Hepatocyte (in vitro differentiated cells): ENCODE results near the gene ATP5MG. TPM values are rescaled to one million over a fixed set of nuclear protein-coding genes. Genes with fewer than 3 reads are reported as not detected.

Experiments used
- DNase-seq: peaks from one replicate; pipeline ENCODE4 v3.0.0-alpha.2; 2016; ENCODE audit warnings: low spot score
- H2AFZ ChIP-seq: fragments of 200-600 bp; sonication (generic); 2 replicates; pipeline ENCODE4 v1.6.0; 2016; ENCODE audit warnings: antibody characterized with exemption, mild to moderate bottlenecking
- H3K27ac ChIP-seq: fragments of 200-600 bp; sonication (generic); 2 replicates; pipeline ENCODE4 v1.5.1; 2016; ENCODE audit warnings: mild to moderate bottlenecking
- H3K27me3 ChIP-seq: fragments of 200-600 bp; sonication (generic); 2 replicates; pipeline ENCODE4 v1.6.1; 2016
- H3K36me3 ChIP-seq: fragments of 200-600 bp; sonication (generic); replicated peaks from 2 replicates; pipeline ENCODE4 v1.5.1; 2016; ENCODE audit warnings: low read depth; ENCODE audit not compliant: insufficient read depth
- H3K4me1 ChIP-seq: fragments of 200-600 bp; sonication (generic); 2 replicates; pipeline ENCODE4 v1.5.1; 2016; ENCODE audit warnings: mild to moderate bottlenecking, moderate library complexity; ENCODE audit not compliant: insufficient read depth
- H3K4me2 ChIP-seq: fragments of 200-600 bp; sonication (generic); 2 replicates; pipeline ENCODE4 v1.6.0; 2016
- H3K4me3 ChIP-seq: fragments of 200-600 bp; sonication (generic); 2 replicates; pipeline ENCODE4 v1.5.1; 2016; ENCODE audit warnings: mild to moderate bottlenecking
- H3K79me2 ChIP-seq: fragments of 200-600 bp; sonication (generic); 2 replicates; pipeline ENCODE4 v1.6.0; 2017; ENCODE audit warnings: mild to moderate bottlenecking
- H3K9me2 ChIP-seq: fragments of 200-600 bp; sonication (generic); replicated peaks from 2 replicates; pipeline ENCODE4 v1.6.0; 2017; ENCODE audit warnings: mild to moderate bottlenecking; ENCODE audit not compliant: insufficient read depth
- H3K9me3 ChIP-seq: fragments of 200-600 bp; sonication (generic); 2 replicates; pipeline ENCODE4 v1.5.1; 2016; ENCODE audit warnings: low read depth, mild to moderate bottlenecking
- H4K20me1 ChIP-seq: fragments of 200-600 bp; sonication (generic); 2 replicates; pipeline ENCODE4 v1.6.0; 2016; ENCODE audit warnings: mild to moderate bottlenecking; ENCODE audit not compliant: insufficient read depth, poor library complexity, severe bottlenecking
- CTCF ChIP-seq: fragments of 200-600 bp; sonication (generic); IDR thresholded peaks from 2 replicates; pipeline ENCODE4 v1.5.1; 2016; ENCODE audit warnings: antibody characterized with exemption, mild to moderate bottlenecking; ENCODE audit not compliant: poor library complexity
- EZH2 ChIP-seq: fragments of 200-600 bp; sonication (generic); IDR thresholded peaks from 2 replicates; pipeline ENCODE4 v1.6.1; 2016; ENCODE audit warnings: antibody characterized with exemption, mild to moderate bottlenecking, borderline replicate concordance
- EZH2phosphoT487 ChIP-seq: fragments of 200-600 bp; sonication (generic); IDR thresholded peaks from one replicate; pipeline ENCODE4 v1.6.1; 2018; ENCODE audit warnings: antibody characterized with exemption, mild to moderate bottlenecking, low read depth, moderate library complexity; ENCODE audit not compliant: unreplicated experiment, severe bottlenecking
- WGBS: methylation state at CpG from one replicate; pipeline ENCODE4 v1.1.6; 2016; ENCODE audit warnings: low lambda C conversion rate; ENCODE audit errors: missing lambda C conversion rate; 5-methylcytosine and 5-hydroxymethylcytosine counted together
- polyA plus RNA-seq: library from polyadenylated mRNA; unstranded; fragments of >200 nt; fragmentation: Nextera tagmentation; extraction: Ambion mirVana; gene quantifications from 2 replicates; pipeline ENCODE4 v1.2.1, GENCODE V29; 2016
- total RNA-seq: library from RNA; depleted of rRNA; stranded (reverse); fragments of >200 nt; gene quantifications from 2 replicates; pipeline ENCODE4 v1.2.3, GENCODE V29; 2014

The ATP5MG gene
- total and polyA plus RNA-seq, 2 experiments from 2014 or later = 64.7 to 471 TPM

GRCh38 chr11:118370774-118371173 lies 30.6 kb upstream of the ATP5MG start:
- no peaks in the 10 kb centered on the region for H3K9me3 ChIP-seq
- no peak for DNase-seq
- TF ChIP-seq CTCF (no peak), EZH2 (no peak), EZH2phosphoT487 (no peak)
- H3K27ac ChIP-seq = no peak overlapping the region
- H3K36me3 ChIP-seq = peaks cover 4% of the 10 kb centered on the region
- H3K79me2 ChIP-seq = peaks cover 6% of the 10 kb centered on the region
- no peak overlapping the region for H3K4me2 ChIP-seq
- 93% methylated on average over 4 of the region's 4 CpGs for WGBS
- H3K4me3 ChIP-seq = no peak overlapping the region
- H3K4me1 ChIP-seq = no peaks in the 10 kb centered on the region
- H3K9me2 ChIP-seq = no peaks in the 10 kb centered on the region
- no peaks in the 10 kb centered on the region for H4K20me1 ChIP-seq
- no peak overlapping the region for H2AFZ ChIP-seq
- H3K27me3 ChIP-seq = no peaks in the 10 kb centered on the region

GRCh38 chr11:118373263-118373662 lies 28.1 kb upstream of the ATP5MG start:
- Histone ChIP-seq H4K20me1 (no peaks in the 10 kb centered on the region), H3K4me2 (no peak overlapping the region), H3K9me3 (no peaks in the 10 kb centered on the region), H3K27me3 (no peaks in the 10 kb centered on the region), H3K4me3 (no peak overlapping the region), H3K36me3 (peaks cover 4% of the 10 kb centered on the region), H3K79me2 (no peaks in the 10 kb centered on the region), H3K4me1 (no peaks in the 10 kb centered on the region), H3K9me2 (no peaks in the 10 kb centered on the region), H2AFZ (no peak overlapping the region), H3K27ac (no peak overlapping the region)
- DNase-seq = no peak
- TF ChIP-seq EZH2phosphoT487 (no peak), EZH2 (no peak), CTCF (no peak)
- 92% methylated on average over 2 of the region's 2 CpGs for WGBS

GRCh38 chr11:118373871-118374270 lies 27.5 kb upstream of the ATP5MG start:
- H2AFZ ChIP-seq = no peak overlapping the region
- 99% methylated on average over 5 of the region's 5 CpGs for WGBS
- H3K36me3 ChIP-seq = peaks cover 4% of the 10 kb centered on the region
- H3K4me1 ChIP-seq = no peaks in the 10 kb centered on the region
- H3K27me3 ChIP-seq = no peaks in the 10 kb centered on the region
- H3K4me2 ChIP-seq = no peak overlapping the region
- H3K79me2 ChIP-seq = no peaks in the 10 kb centered on the region
- TF ChIP-seq EZH2 (no peak), EZH2phosphoT487 (no peak), CTCF (no peak)
- no peaks in the 10 kb centered on the region for H4K20me1 ChIP-seq
- no peak overlapping the region for H3K27ac ChIP-seq
- DNase-seq = no peak
- no peaks in the 10 kb centered on the region for H3K9me3 ChIP-seq
- H3K4me3 ChIP-seq = no peak overlapping the region
- H3K9me2 ChIP-seq = no peaks in the 10 kb centered on the region

- no peak overlapping the region for H2AFZ ChIP-seq
- no peaks in the 10 kb centered on the region for H3K79me2 ChIP-seq
- H3K9me3 ChIP-seq = no peaks in the 10 kb centered on the region
- H3K9me2 ChIP-seq = no peaks in the 10 kb centered on the region
- no peaks in the 10 kb centered on the region for H4K20me1 ChIP-seq
- TF ChIP-seq EZH2 (no peak), EZH2phosphoT487 (no peak), CTCF (no peak)
- H3K4me2 ChIP-seq = no peak overlapping the region
- H3K36me3 ChIP-seq = peaks cover 4% of the 10 kb centered on the region
- H3K27me3 ChIP-seq = no peaks in the 10 kb centered on the region
- H3K4me3 ChIP-seq = no peak overlapping the region
- H3K4me1 ChIP-seq = no peaks in the 10 kb centered on the region
- no peak for DNase-seq
- 93% methylated on average over 3 of the region's 3 CpGs for WGBS
- H3K27ac ChIP-seq = no peak overlapping the region
These were observed 26.7 kb upstream of the ATP5MG start for GRCh38 chr11:118374729-118375128.
